Gastrocnemius medialis (tissue), 4 donors: ENCODE measurements around the gene MAST2.

Source experiments
- CTCF ChIP-seq, 5 experiments: fragments of 450-650 bp in 3 of 5; fragments of 200-600 bp in 2 of 5; sonication (generic) in 2 of 5; IDR thresholded peaks in 4 of 5; conservative IDR thresholded peaks in 1 of 5; 1 replicate in 4 of 5; 2 replicates in 1 of 5; pipeline ENCODE4 v1.5.1; 2016 to 2019; ENCODE audit warnings: antibody characterized with exemption in 5 of 5, mild to moderate bottlenecking in 3 of 5, moderate library complexity in 3 of 5
- POLR2A ChIP-seq, 2 donors: fragments of 450-650 bp; IDR thresholded peaks; one replicate each; pipeline ENCODE4 v1.6.1; 2017; ENCODE audit warnings: antibody characterized with exemption in 2 of 2, mild to moderate bottlenecking in 2 of 2, moderate library complexity in 2 of 2

- no peak for TF ChIP-seq POLR2A (IDR thresholded peaks at IDR 0.05)
- TF ChIP-seq CTCF (IDR thresholded peaks at IDR 0.05 in 4 of 5, conservative IDR thresholded peaks at IDR 0.05 in 1 of 5) = no peak
Measured at GRCh38 chr1:45887156-45887842, 83.9 kb downstream of the MAST2 start.
